ENCODE results near the gene STX11. TPM values are rescaled to one million over a fixed set of nuclear protein-coding genes. Genes with fewer than 3 reads are reported as not detected.

The STX11 gene
- total and polyA plus RNA-seq, 10 of the 15 experiments (the other 5 are each of a cell fraction or from before 2014, with no cell fraction given), result 0.66 to 38.1 (median 19.8) TPM

GRCh38 chr6:144104488-144104887 is 45.8 kb upstream of the STX11 start (continued):
- no peak for TF ChIP-seq ZNF687 (IDR thresholded peaks at IDR 0.05)
- no peak for TF ChIP-seq MEF2A (IDR thresholded peaks at IDR 0.05; ENCODE audit: insufficient read depth, low read depth, low read length)

DNA sequence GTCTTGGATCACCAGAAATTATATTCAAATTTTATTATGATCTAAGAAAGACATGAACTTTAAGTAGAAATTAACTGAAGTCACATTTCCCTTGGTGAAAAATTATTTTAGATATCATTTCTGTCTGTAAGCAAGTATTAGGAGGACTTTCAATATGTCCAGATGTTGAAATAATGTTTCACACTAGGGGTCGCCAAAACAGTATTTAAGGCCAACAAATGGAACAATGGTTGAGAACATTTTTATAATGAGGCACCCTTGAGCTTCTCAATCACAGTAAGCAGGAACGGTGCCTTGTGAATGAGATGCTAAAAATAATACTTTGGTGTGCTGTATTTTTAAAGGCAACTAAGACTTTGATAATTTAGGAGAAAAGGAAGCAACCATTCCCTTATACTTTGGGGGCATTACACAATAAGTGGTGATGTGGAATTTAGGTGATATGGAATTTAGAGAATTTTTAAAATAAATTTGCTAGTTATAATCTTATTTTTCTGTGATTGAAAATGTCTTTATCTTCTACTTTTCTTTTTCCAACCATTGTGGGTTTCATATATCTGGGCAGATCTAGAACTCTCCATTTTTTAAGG is 45.3 kb upstream of the STX11 start:
- BruUV-seq (replicated peaks), result no TSS peak
- FAIRE-seq, result peak; percentile 92
- intact Hi-C loops (cut with micrococcal nuclease; ENCODE audit: unreplicated experiment), result loop anchor here (1.0 kb wide), 3 partner anchors 46 to 377 kb away; no protein-coding TSS in a partner anchor
- ChIA-PET POLR2A (no interaction called here), CTCF (interaction anchor here (0.6 to 6.6 kb wide), 26 partner anchors 9 to 1630 kb away, joined by 3 to 142 read pairs (median 5); partner anchors contain the start of gene SF3B5), SMC1A (ENCODE audit: uncharacterized antibody, unreplicated experiment) (interaction anchor here (0.6 to 6.6 kb wide), 23 partner anchors 8 to 530 kb away, joined by 3 to 125 read pairs (median 4); partner anchors contain the start of gene STX11), RAD21 (ENCODE audit: unreplicated experiment) (interaction anchor here (0.9 to 4.4 kb wide), 17 partner anchors 10 to 382 kb away, joined by 3 to 87 read pairs (median 4); partner anchors contain the start of gene SF3B5)
- peak; percentile 53 for DNase-seq (ENCODE audit: low read depth, low spot score)
- Histone ChIP-seq H3K4me3 (no peak overlapping the region), H3K9ac (ENCODE audit: control insufficient read depth, insufficient read depth, low read length) (no peak overlapping the region), H3K4me1 (ENCODE audit: control insufficient read depth, insufficient read depth, low read length) (no peaks in the 10 kb centered on the region), H3K9me3 (replicated peaks; ENCODE audit: control insufficient read depth, insufficient read depth, low read length) (no peaks in the 10 kb centered on the region), H3K4me2 (ENCODE audit: control insufficient read depth, insufficient read depth) (no peak overlapping the region), H3K79me2 (ENCODE audit: control insufficient read depth, insufficient read depth, low read length) (no peaks in the 10 kb centered on the region), H3K27me3 (replicated peaks in 1 of 2; ENCODE audit: control insufficient read depth in 2 of 2, insufficient read depth in 2 of 2, low read length in 1 of 2) (no peaks in the 10 kb centered on the region), H2AFZ (ENCODE audit: control insufficient read depth, low read depth, low read length) (no peak overlapping the region), H4K20me1 (ENCODE audit: control insufficient read depth, insufficient read depth) (no peaks in the 10 kb centered on the region), H3K36me3 (ENCODE audit: control insufficient read depth in 2 of 2, insufficient read depth in 2 of 2, low read length in 1 of 2) (no peaks in the 10 kb centered on the region), H3K27ac (ENCODE audit: control insufficient read depth, insufficient read depth) (no peak overlapping the region)
- ATAC-seq, result peak; percentile 97
- TF ChIP-seq YY1 (IDR thresholded peaks at IDR 0.05; ENCODE audit: low read depth, low read length) (peak; percentile 19; the same call in 1 of the 2 replicates), SMC3 (IDR thresholded peaks at IDR 0.05; ENCODE audit: borderline replicate concordance, low read length) (peak; percentile 99), RB1 (IDR thresholded peaks at IDR 0.05; ENCODE audit: borderline replicate concordance) (peak; percentile 26; the same call in 1 of the 2 replicates), RAD21 (IDR thresholded peaks at IDR 0.05; ENCODE audit: insufficient read depth, low read depth, low read length) (peak; percentile 99), PAX8 (IDR thresholded peaks at IDR 0.05) (no peak), FOXM1 (IDR thresholded peaks at IDR 0.05; ENCODE audit: low read depth, low read length) (0 out of 2 replicates have a peak, but pooled peaks have one; percentile 54), TCF7 (IDR thresholded peaks at IDR 0.05; ENCODE audit: borderline replicate concordance) (no peak)
- TF ChIP-seq, protein P1, sequence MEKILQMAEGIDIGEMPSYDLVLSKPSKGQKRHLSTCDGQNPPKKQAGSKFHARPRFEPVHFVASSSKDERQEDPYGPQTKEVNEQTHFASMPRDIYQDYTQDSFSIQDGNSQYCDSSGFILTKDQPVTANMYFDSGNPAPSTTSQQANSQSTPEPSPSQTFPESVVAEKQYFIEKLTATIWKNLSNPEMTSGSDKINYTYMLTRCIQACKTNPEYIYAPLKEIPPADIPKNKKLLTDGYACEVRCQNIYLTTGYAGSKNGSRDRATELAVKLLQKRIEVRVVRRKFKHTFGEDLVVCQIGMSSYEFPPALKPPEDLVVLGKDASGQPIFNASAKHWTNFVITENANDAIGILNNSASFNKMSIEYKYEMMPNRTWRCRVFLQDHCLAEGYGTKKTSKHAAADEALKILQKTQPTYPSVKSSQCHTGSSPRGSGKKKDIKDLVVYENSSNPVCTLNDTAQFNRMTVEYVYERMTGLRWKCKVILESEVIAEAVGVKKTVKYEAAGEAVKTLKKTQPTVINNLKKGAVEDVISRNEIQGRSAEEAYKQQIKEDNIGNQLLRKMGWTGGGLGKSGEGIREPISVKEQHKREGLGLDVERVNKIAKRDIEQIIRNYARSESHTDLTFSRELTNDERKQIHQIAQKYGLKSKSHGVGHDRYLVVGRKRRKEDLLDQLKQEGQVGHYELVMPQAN (conservative IDR thresholded peaks at IDR 0.05), result no peak
- TF ChIP-seq, protein P2, sequence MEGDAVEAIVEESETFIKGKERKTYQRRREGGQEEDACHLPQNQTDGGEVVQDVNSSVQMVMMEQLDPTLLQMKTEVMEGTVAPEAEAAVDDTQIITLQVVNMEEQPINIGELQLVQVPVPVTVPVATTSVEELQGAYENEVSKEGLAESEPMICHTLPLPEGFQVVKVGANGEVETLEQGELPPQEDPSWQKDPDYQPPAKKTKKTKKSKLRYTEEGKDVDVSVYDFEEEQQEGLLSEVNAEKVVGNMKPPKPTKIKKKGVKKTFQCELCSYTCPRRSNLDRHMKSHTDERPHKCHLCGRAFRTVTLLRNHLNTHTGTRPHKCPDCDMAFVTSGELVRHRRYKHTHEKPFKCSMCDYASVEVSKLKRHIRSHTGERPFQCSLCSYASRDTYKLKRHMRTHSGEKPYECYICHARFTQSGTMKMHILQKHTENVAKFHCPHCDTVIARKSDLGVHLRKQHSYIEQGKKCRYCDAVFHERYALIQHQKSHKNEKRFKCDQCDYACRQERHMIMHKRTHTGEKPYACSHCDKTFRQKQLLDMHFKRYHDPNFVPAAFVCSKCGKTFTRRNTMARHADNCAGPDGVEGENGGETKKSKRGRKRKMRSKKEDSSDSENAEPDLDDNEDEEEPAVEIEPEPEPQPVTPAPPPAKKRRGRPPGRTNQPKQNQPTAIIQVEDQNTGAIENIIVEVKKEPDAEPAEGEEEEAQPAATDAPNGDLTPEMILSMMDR (IDR thresholded peaks at IDR 0.05 in 2 of 3, conservative IDR thresholded peaks at IDR 0.05 in 1 of 3; ENCODE audit: control insufficient read depth in 2 of 3, extremely low read depth in 1 of 3, insufficient read depth in 1 of 3, low read depth in 3 of 3, low read length in 3 of 3), result peak; percentile 59 to 89 (median 72)
- 0% methylated on average over 2 of the region's 2 CpGs for WGBS (ENCODE audit: insufficient coverage, insufficient replicate concordance, low lambda C conversion rate, missing lambda C conversion rate)
- in situ Hi-C loops (cut with MboI), result no loop called here

Data from GM12878 (cell line).